ENCODE results near the gene PCLO. TPM values are rescaled to one million over a fixed set of nuclear protein-coding genes. Genes with fewer than 3 reads are reported as not detected.

The PCLO gene
- total and polyA plus RNA-seq, 2 of the 8 experiments (the other 6 are each of a cell fraction or from before 2014, with no cell fraction given): 1.5 to 3.2 TPM

DNA sequence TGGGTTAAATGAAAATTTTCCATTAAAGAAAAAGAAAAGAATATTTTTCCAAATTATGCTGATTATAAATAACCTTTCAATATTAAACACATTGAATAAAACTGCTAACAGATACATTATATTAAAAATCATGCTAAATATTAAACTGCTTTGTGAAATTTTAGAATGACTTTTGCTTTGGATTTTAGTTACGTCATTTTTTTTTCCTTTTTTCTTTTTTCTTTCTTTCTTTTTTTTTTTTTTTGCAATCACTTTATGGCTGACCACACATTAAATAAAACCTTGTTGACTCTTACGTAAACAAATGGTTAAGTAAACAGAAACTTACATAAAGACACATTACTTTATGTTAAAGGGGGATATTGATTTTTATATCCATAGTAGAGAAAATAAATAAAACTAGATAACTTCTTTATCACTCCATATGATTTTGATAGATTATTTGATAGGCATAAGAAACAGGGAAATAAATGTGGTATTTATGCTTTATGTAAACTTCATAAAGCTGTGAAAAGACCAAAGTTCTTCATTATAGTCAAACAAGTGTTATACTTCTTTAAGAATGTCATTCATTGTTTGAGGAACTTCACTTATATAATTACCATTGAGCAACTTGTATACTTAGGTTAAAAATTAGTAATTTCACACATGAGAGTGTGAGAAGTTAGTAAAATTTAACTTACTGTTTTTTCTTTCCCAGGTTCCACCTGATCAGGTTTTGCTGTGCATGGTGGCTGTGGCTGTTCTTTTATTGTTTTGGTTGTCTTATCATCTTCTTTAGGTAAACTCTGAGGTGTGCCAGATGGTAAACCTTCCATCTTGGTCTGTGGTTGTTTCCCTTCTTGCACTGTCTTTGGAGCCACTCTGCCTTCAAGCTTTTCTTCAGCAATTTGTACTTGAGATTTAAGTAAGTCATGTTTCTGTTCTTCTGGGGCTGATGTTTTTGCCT, 197.3 kb downstream of the PCLO start (continued):
- TF ChIP-seq TEAD4 (IDR thresholded peaks at IDR 0.05; ENCODE audit: low read depth, low read length): no peak
- no peak for TF ChIP-seq SIX5 (IDR thresholded peaks at IDR 0.05; ENCODE audit: low read depth, low read length)
- TF ChIP-seq SP1 (IDR thresholded peaks at IDR 0.05; ENCODE audit: low read depth, low read length): no peak
- TF ChIP-seq RBBP5 (IDR thresholded peaks at IDR 0.05; ENCODE audit: borderline replicate concordance, low read depth, low read length): no peak
- TF ChIP-seq FOSL1 (IDR thresholded peaks at IDR 0.05; ENCODE audit: insufficient read depth, low read depth, low read length): no peak
